Thyroid gland (tissue), 4 donors: ENCODE data around the gene CDR2L. TPM values are rescaled to one million over a fixed set of nuclear protein-coding genes. Genes with fewer than 3 reads are reported as not detected.

Experiments
- DNase-seq, 2 donors: peaks; one replicate each; pipeline ENCODE4 v3.0.0-alpha.2; 2019
- H3K27ac ChIP-seq, 3 donors: fragments of 200-600 bp; sonication (generic); 1 replicate in 2 of 3; 2 replicates in 1 of 3; pipeline ENCODE4 v1.5.1; 2016 to 2019; ENCODE audit warnings: mild to moderate bottlenecking in 1 of 3, moderate library complexity in 1 of 3
- H3K27me3 ChIP-seq: fragments of 200-600 bp; sonication (generic); one replicate; pipeline ENCODE4 v1.5.1; 2019
- H3K36me3 ChIP-seq, 2 donors: fragments of 200-600 bp; sonication (generic); one replicate each; pipeline ENCODE4 v1.5.1; 2016 to 2019
- H3K4me1 ChIP-seq, 2 donors: fragments of 200-600 bp; sonication (generic); one replicate each; pipeline ENCODE4 v1.5.1; 2017 to 2019
- H3K4me3 ChIP-seq, 3 donors: fragments of 200-600 bp; sonication (generic); replicated peaks in 1 of 3; 1 replicate in 2 of 3; 2 replicates in 1 of 3; pipeline ENCODE4 v1.5.1; 2016; ENCODE audit warnings: mild to moderate bottlenecking in 1 of 3
- H3K9me3 ChIP-seq: fragments of 200-600 bp; sonication (generic); one replicate; pipeline ENCODE4 v1.5.1; 2017
- POLR2A ChIP-seq, 2 donors: fragments of 450-650 bp; IDR thresholded peaks; one replicate each; pipeline ENCODE4 v1.6.1; 2017; ENCODE audit warnings: antibody characterized with exemption in 2 of 2, mild to moderate bottlenecking in 2 of 2, moderate library complexity in 1 of 2
- WGBS, 2 donors: methylation state at CpG; one replicate each; pipeline ENCODE4 v1.1.5; 2017; 5-methylcytosine and 5-hydroxymethylcytosine counted together
- intact Hi-C: fragments of 100-400 bp; cut with DNase I; formaldehyde crosslinking; loops from one replicate; pipeline ENCODE4 v1.15.1; 2023
- total RNA-seq, 4 donors: library from RNA; depleted of rRNA; stranded (reverse); fragments of >200 nt; gene quantifications; one replicate each; pipeline ENCODE4 v1.2.3, GENCODE V29; 2016
- TF ChIP-seq, protein P1 (sequence below), 6 experiments: fragments of 200-600 bp in 3 of 6; fragments of 450-650 bp in 3 of 6; sonication (generic) in 3 of 6; IDR thresholded peaks; one replicate each; pipeline ENCODE4 v1.5.1; 2016 to 2019; ENCODE audit warnings: antibody characterized with exemption in 6 of 6, mild to moderate bottlenecking in 2 of 6, inconsistent platforms in 1 of 6, moderate library complexity in 1 of 6

Gene CDR2L
- total RNA-seq, 4 donors from 2014 or later, result 2.6 to 9.8 (median 4.2) TPM

DNA sequence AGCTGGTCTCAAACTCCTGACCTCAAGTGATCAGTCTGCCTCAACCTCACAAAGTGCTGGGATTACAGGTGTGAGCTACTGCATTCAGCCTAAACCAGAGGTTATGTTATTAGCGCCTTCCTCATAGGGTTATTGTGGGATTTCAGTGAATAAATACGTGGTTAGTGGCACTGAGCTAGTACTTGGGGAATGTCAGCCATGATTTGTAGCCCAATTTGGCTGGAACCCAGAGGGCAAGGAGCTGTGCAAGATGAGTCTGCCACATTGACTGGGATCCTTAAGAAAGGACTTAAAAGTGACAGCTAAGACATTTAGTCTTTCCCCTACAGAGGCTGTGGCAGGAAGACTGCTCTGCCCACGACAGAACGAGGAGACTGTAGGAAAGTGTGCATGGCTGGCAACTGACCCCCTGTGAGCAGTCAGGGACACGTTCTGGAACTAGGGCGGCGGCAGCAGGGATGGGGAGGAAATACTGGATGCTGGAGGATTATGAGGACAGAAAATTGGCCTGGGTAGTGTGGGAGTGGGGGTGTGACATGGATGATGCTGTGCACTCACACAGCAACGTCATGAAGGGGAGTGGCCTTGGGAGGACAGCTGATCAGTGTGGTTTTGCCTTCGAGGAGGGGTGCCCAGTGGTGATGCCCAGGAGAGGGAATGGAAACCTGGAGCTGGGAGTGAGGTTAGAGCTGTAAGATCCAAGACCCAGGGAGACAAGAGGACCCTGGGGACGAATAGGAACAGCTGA, 44.7 kb downstream of the CDR2L start:
- Histone ChIP-seq H3K4me1 (peaks cover 10 to 41% of the 10 kb centered on the region in 2 donors), H3K27ac (peak overlapping the region in 1 of 3 donors; percentile 30), H3K36me3 (no peaks in the 10 kb centered on the region), H3K27me3 (no peaks in the 10 kb centered on the region), H3K9me3 (no peaks in the 10 kb centered on the region), H3K4me3 (no peak overlapping the region)
- peak; percentile 56 to 61 for DNase-seq
- intact Hi-C loops, result no loop called here
- TF ChIP-seq, protein P1, sequence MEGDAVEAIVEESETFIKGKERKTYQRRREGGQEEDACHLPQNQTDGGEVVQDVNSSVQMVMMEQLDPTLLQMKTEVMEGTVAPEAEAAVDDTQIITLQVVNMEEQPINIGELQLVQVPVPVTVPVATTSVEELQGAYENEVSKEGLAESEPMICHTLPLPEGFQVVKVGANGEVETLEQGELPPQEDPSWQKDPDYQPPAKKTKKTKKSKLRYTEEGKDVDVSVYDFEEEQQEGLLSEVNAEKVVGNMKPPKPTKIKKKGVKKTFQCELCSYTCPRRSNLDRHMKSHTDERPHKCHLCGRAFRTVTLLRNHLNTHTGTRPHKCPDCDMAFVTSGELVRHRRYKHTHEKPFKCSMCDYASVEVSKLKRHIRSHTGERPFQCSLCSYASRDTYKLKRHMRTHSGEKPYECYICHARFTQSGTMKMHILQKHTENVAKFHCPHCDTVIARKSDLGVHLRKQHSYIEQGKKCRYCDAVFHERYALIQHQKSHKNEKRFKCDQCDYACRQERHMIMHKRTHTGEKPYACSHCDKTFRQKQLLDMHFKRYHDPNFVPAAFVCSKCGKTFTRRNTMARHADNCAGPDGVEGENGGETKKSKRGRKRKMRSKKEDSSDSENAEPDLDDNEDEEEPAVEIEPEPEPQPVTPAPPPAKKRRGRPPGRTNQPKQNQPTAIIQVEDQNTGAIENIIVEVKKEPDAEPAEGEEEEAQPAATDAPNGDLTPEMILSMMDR (IDR thresholded peaks at IDR 0.05), result no peak
- no peak for TF ChIP-seq POLR2A (IDR thresholded peaks at IDR 0.05)
- WGBS, 2 donors, result 28 to 45% methylated on average over 10 of the region's 10 CpGs

DNA sequence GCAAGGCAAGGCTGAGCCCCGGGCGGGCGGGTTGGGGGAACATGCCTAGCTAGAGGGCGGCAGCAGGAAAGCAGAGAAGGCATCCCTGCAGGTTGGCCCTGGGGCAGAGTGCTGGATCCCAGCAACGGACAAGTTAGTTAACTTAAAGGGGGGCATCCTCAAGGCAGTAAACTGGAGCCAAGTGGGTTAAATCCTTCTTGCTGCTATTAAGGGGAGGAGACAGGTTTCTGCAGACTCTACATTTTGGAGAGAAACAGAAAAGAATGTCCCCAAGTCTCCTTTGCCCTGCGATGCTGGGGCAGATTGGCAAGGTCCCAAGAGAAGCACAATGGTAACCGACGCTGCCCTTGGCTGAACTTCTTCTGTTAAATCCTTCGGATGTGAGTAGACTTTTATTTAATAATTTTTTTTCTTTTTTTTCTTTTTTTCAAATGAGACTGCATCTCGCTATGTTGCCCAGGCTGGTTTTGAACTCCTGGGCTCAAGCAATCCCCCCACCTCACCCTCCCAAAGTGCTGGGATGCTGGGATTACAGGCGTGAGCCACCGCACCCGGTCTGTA, 45.4 kb downstream of the CDR2L start:
- 10 to 13% methylated on average over 13 of the region's 13 CpGs for WGBS, 2 donors
- H3K27ac ChIP-seq, result peak overlapping the region in 1 of 3 donors; percentile 92
- H3K4me3 ChIP-seq, result peak overlapping the region in 1 of 3 donors; percentile 65
- TF ChIP-seq, protein P1 (IDR thresholded peaks at IDR 0.05), result no peak
- no peak for TF ChIP-seq POLR2A (IDR thresholded peaks at IDR 0.05)
- no peaks in the 10 kb centered on the region for H3K9me3 ChIP-seq
- H3K36me3 ChIP-seq, result no peaks in the 10 kb centered on the region
- DNase-seq, result peak; percentile 35 to 41
- intact Hi-C loops, result no loop called here
- H3K4me1 ChIP-seq, result peaks cover 10 to 41% of the 10 kb centered on the region in 2 donors
- H3K27me3 ChIP-seq, result no peaks in the 10 kb centered on the region

DNA sequence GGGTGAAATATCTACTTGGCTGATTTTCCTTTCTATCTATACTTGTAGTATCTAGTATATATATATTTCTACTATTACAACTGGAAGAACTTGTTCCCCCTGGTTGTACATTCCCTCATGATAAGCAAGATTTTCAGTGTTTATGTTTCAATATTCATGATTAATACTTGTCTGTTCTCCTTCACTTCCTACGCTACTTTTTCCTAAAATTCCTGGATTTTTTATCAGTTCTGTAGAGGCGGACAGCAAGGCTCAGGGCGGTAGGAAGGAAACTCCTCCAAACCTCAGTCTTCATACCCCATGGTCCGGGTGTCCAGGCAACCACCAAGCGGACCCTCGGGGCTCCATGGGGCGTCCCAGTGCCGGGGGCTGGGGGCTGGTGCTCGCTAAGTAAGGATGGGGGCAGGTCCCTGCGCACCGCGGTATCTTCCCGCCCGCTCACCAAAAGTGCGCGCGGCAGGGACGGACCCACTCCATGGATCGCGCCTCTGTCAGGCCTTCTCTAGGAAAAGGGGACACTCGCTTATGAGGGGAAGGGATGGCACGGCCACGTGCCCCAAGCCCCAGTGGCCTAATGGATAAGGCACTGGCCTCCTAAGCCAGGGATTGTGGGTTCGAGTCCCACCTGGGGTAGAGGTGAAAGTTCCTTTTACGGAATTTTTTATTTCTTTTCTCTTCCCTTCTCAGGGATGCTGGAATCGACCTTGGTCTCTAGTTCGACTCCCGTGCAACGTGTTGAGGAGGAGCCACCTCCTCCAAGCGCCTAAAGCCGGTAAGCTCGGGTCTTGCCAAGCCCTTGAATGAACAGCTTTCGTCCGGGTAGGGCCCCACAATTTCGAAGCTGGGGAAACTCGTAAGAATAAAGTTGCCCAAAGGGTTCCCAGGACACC, 46.2 kb downstream of the CDR2L start:
- Histone ChIP-seq H3K27ac (peak overlapping the region in 2 of 3 donors; percentile 92 to 97), H3K9me3 (no peaks in the 10 kb centered on the region), H3K4me1 (peaks cover 10 to 41% of the 10 kb centered on the region in 2 donors), H3K4me3 (peak overlapping the region in 1 of 3 donors; percentile 65), H3K27me3 (no peaks in the 10 kb centered on the region), H3K36me3 (peaks cover 0 to 5% of the 10 kb centered on the region in 2 donors)
- peak; percentile 92 to 93 for DNase-seq
- 2 to 3% methylated on average over 24 to 30 of the region's 36 CpGs for WGBS, 2 donors
- intact Hi-C loops, result no loop called here
- TF ChIP-seq POLR2A (IDR thresholded peaks at IDR 0.05), result no peak
- TF ChIP-seq, protein P1 (IDR thresholded peaks at IDR 0.05), result peak in 1 of 6 experiments; percentile 18

DNA sequence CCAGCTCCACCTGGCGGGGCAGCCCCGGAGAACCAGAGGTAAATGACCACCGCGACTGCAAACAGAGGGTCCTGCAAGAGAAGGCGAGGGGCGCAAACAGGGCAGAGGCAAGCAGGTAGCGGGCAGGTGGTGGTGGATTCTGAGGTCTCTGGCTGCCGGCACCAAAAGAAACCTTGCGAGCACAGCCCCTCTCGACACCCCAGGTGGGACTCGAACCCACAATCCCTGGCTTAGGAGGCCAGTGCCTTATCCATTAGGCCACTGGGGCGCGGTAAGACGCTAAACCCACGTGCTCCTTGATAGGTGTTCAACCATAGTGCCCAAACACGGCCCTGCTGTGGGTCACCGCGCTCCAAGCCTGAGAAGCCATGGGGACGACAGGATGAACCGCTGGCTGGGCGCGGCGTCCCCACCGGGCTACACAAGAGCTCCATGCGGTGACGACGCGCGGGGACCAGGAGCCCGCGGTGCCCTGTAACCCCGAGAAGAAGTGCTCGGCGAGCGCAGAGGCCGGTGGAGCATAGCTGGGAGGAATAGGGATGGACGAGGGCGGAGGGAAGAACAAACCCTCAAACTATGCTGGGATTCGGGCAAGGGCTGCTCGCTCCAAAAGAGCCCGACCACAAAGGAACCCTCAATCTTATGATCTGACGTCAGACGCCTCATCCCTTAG, 46.9 kb downstream of the CDR2L start:
- TF ChIP-seq POLR2A (IDR thresholded peaks at IDR 0.05), result no peak
- TF ChIP-seq, protein P1 (IDR thresholded peaks at IDR 0.05), result peak in 1 of 6 experiments; percentile 24
- DNase-seq, result peak; percentile 89 to 90
- 1 to 2% methylated on average over 9 to 38 of the region's 43 CpGs for WGBS, 2 donors
- peaks cover 10 to 41% of the 10 kb centered on the region in 2 donors for H3K4me1 ChIP-seq
- H3K9me3 ChIP-seq, result no peaks in the 10 kb centered on the region
- peaks cover 8 to 13% of the 10 kb centered on the region in 2 donors for H3K36me3 ChIP-seq
- intact Hi-C loops, result no loop called here
- H3K27ac ChIP-seq, result peak overlapping the region; percentile 50 to 97 (median 92)
- H3K4me3 ChIP-seq, result peak overlapping the region; percentile 14 to 65 (median 64)
- no peaks in the 10 kb centered on the region for H3K27me3 ChIP-seq
